NT2/D1 (cell line): ENCODE data around the gene CCDC144A.
"Not testable (repeated sequence)": the region's sequence is repeated elsewhere in the genome, so short reads cannot be mapped to it uniquely, and the experiment has no call there.

Source experiments
- YY1 ChIP-seq: IDR thresholded peaks from 2 replicates; pipeline ENCODE4 v1.6.1; 2011; ENCODE audit not compliant: insufficient read length, insufficient read depth
- ZNF274 ChIP-seq: IDR thresholded peaks from 2 replicates; pipeline ENCODE4 v1.6.1; 2011; ENCODE audit warnings: mild to moderate bottlenecking, low read depth, low read length

DNA sequence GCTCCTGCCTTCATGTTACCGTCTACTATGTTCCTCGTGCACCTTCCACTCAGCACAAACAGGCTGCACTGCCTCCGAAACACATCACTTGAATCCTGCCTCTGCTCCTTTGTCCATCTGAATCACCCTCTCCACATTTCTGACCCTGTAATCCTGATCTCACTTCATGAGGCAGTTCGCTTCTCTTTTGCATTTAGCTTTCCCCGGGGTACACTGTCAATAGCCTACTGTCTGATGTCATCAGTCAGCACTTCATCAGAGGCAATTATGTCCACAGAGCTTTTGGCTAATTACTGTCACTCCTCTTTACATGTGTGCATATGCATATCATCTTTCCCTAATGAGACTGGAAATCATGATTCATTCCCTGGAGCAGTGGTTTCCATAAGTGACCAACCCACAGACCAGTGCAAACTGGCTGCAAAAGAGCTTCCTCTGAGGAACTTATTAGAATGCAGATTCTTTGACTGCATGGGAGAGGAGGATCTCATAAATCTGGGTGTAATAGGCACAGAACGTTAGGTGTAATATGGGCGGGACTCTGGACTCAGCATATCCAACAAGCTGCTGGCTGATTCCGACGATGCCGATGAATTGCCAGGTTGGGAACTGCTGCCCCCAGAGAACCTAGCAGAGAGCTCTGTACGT, 99.0 kb downstream of the CCDC144A start:
- not testable (repeated sequence) for TF ChIP-seq ZNF274, YY1
